NT2/D1 (cell line): Measurements from ENCODE around the gene WDR59.

ENCODE experiments used
- SUZ12 ChIP-seq: IDR thresholded peaks from 2 replicates; pipeline ENCODE4 v1.6.1; 2011; ENCODE audit not compliant: insufficient read length, insufficient read depth; ENCODE audit errors: extremely low read depth
- YY1 ChIP-seq: IDR thresholded peaks from 2 replicates; pipeline ENCODE4 v1.6.1; 2011; ENCODE audit not compliant: insufficient read length, insufficient read depth
- ZNF274 ChIP-seq: IDR thresholded peaks from 2 replicates; pipeline ENCODE4 v1.6.1; 2011; ENCODE audit warnings: mild to moderate bottlenecking, low read depth, low read length

DNA sequence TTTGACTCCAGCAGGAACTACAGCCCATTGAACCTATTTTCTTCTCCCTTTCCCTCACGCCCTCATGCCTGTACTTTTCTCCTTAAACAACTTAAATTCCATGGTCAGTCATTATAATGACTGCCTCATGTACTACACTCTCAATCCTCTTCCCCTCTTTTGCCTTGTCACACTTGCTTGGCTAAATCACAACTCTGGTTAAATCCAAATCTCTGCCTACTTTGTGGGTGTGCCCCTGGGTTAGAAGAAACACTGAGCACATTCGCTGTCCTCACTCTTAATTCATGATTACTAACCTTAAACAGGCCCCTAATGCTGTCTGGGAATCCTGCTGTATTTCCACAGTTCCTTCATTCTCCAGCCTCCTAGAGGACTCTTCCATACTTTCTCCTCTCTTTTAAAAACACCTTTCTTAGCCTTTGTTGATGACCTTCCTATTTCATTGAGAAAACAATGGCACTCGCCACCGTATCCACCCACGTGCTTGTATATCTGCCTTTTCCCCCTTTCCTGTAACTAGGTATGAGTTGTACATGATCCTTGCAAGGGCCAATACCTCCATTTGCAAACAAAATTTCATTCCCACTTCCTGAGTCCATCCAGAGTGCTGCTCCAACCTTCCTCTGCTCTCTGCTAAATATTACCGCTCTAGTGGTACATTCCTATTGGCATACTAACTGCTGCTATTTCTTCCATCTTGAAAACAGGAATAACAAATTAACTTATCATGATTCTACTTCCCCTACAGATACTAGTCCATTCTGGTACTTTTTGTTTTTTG lies 42.8 kb upstream of the WDR59 start:
- TF ChIP-seq SUZ12 (no peak), ZNF274 (no peak), YY1 (no peak)
